Measurements from ENCODE around the gene GNPDA1.

- TF ChIP-seq CTCF (IDR thresholded peaks at IDR 0.05; ENCODE audit: insufficient read depth, low read length) (no peak), POLR2AphosphoS5 (IDR thresholded peaks at IDR 0.05; ENCODE audit: low read depth) (no peak), GABPA (IDR thresholded peaks at IDR 0.05; ENCODE audit: low read depth) (no peak)
Measured at GRCh38 chr5:142055301-142055700, 42.5 kb upstream of the GNPDA1 start.
